Stimulated activated CD4-positive, alpha-beta T cell treated with anti-CD3 and anti-CD28 coated beads, Interleukin-4, amount 100 ng/mL, for 1 hour (primary cell): Measurements from ENCODE around the gene SHB.
"Not testable (repeated sequence)": the region's sequence is repeated elsewhere in the genome, so short reads cannot be mapped to it uniquely, and the experiment has no call there.

Experiments used
- DNase-seq: peaks from one replicate; pipeline ENCODE4 v3.0.0-alpha.2; 2020

SHB gene

DNA sequence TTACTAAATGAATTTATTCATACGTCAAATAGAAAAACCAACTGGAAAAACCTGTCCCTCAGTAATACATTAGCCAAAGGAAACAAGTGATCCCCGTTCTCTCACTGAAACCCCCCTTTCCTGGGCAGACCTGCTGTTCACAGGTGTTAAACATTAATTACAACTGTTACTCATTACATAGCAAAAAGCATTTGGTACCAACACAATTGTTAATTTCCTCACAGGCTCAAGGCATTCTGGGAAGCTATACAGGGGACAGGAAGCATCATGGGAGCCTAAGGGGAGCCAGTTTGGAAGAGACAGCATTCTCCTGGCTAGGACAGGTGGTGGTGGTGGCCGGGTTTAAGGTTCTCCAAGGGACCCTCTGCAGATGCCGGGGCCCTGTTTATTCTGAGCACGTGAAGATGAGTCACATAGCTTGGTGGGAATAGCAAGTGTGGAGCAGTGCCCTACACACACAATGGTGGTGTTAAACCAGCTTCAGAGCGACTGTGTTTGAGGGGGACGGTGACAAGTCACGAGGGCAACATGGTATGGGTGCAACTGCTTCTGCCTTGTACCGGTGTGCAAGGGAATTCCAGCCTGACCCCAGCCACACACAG lies 102.5 kb downstream of the SHB start:
- no peak for DNase-seq

DNA sequence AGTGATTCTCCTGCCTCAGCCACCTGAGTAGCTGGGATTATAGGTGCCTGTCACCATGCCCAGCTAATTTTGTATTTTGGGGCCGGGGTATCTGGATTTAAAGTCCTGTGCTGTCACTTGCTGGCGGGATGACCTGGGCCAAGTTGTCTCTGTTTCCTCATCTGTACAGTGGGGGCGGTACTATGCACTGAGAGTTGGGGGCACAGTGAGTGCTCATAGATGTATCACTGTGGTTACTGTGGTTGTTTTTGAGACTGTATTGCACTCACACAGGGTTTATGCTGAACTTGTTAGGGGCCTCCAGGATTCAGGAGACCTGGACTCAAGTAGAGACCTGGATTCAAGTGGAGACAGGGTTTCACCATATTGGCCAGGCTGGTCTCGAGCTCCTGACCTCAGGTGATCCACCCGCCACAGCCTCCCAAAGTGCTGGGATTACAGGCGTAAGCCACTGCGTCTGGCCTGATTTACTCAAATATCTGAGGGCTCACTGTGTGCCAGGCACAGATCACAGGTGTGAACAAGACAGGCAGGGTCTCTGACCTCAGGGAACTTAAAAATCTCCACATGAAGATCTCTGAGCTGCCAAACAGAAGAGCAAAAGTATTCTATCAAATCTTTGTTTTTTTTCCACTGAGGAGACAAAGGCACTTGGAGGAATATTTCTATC lies 103.2 kb downstream of the SHB start:
- DNase-seq: not testable (repeated sequence)

DNA sequence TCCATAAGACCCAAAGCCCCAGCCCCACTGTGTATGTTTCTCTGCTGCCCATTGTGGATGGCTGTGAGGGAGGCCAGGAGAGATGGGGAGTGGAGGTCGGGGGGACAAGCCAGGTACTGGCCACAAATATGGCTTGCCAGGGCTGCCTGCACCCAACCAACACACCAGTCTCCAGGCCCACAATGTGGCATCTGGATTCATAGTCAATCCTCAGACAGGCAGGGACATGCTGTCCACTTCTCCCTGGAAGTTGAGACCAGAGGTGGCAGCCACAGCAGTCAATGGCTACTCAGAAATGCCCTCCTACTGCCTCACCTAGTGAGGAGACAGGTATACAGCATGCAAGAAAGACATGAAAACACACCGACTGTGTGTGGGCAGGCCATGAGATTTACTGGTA lies 103.9 kb downstream of the SHB start:
- DNase-seq: no peak

DNA sequence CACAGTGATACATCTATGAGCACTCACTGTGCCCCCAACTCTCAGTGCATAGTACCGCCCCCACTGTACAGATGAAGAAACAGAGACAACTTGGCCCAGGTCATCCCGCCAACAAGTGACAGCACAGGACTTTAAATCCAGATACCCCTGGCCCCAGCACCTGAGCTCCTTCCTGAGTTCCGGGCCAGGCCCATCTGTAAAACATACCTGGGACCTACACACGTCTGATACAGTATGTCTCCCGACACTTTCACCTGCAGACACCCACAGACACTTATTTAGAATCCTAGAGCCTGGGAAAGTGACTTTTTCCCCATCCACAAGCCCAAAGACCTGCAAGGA lies 104.3 kb downstream of the SHB start:
- DNase-seq: no peak

DNA sequence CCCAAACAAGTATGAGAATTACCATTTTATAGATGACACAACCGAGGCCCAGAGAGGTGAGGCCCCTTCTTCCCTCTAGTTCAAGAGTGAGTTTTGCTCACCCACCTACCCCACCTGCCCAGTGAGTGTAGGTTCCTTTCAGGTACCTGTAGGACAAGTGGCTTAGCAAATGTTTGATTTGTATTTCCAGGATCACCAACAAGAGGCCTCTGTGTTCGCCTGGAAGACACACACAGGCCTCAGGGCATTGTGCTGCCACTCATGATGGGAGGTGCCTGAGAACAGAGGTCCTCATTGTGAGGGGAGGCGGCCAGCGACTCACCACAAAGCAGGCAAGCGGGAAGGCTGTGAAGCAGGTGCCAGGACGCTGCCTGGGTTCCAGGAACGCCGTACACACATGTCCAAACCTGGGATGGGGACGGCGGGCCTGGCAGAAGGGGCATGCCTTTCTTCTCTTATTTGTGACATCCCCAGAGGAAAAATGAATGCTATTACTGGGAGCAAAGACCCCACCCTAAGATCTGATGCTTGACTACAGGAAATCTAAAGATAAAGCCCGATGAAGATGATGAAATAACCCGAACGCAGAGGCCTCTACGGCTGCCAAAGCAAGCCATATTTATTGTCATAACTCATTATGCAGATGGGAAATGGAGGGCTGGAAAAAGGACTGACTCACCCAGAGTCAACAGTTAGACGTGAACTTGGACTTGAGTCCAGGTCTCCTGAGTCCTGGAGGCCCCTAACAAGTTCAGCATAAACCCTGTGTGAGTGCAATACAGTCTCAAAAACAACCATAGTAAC lies 104.9 kb downstream of the SHB start:
- DNase-seq: no peak

DNA sequence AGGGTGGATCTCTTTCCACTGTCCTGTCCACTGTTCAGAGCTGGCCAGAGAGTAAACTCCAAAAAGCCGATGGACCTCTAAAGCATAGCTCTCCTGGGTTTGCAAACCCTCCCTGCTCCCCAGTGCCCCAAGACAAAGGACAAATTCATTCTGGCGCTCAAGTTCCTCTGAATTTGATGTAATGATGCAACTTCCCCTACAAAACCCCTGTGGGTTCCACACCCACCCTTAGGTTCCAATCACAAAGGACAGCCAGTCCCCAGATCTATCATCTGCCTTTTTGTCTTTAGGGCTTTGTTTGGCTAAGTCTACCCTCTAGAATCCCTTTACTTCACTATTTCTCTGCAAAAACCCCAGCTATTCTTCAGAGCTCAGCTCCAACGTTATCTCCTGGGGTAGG lies 107.7 kb downstream of the SHB start:
- DNase-seq: no peak

DNA sequence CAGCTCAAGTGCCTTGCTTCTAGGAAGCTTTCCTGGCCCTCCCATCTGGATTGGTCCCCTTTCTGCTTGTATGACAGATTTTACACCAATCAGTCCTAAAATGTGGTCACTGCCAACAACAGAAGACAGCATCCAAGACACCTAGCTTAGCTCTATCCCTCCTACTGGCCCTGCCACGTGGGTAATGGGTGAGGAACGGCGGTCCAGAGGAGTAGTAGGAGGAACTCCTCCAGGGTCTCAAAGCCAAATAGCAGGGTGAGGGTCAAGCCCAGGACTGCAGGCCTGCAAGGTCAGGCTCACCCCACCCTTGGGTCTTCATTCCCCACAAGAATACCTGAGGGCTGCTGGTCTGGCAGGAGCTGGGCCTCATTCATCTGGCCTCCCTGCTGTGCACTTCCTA lies 108.4 kb downstream of the SHB start:
- DNase-seq: no peak

DNA sequence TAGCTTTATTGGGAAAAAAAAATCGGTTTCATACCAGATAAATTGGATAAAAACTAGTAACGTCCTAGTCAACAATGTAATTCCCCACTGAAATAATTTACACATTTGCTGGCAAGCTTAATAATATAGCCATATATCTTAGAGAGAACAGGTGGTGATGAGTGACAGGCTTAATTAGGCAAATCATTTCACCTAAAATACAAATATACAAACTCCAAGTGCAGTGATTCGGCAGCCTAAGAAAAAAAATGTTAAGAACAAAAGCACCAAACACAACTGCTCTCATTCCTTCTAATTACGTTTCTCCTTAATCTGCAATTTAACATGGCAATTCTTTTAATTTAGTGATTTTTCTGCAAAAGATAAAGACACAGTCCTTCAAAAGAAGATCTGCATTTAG lies 109.1 kb downstream of the SHB start:
- no peak for DNase-seq

DNA sequence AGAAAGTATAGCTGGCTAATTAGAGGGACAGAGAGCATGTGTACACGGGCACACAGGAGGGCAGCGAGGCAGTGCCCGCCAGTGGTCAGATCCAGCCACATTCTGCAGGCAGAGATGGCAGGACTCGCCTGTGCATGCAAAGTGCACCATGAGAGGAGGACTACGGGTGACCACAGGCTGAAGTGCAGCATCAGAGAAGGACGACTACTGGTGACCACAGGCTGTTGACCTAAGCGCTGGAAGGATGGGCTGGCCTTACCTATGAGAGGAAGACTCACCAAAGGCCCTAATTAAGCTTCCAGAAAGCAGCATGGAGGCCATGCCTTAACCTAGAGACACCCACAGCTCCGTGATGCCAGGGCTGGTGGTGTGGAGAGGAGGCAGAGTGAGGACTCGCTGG lies 110.9 kb downstream of the SHB start:
- DNase-seq: no peak

DNA sequence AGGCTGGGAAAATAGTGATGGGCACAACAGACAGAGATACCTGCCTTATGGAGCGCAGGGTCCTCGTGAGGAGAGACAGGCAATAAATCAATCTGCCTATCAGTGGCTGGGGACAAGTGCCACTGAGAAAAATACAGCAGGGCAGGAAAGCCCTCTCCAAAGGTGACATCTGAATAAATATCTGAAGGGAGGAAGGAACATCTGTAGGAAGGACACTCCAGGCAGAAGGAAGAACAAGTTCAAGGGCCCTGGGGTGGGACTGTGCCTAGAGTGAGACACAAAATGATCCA lies 111.4 kb downstream of the SHB start:
- no peak for DNase-seq

DNA sequence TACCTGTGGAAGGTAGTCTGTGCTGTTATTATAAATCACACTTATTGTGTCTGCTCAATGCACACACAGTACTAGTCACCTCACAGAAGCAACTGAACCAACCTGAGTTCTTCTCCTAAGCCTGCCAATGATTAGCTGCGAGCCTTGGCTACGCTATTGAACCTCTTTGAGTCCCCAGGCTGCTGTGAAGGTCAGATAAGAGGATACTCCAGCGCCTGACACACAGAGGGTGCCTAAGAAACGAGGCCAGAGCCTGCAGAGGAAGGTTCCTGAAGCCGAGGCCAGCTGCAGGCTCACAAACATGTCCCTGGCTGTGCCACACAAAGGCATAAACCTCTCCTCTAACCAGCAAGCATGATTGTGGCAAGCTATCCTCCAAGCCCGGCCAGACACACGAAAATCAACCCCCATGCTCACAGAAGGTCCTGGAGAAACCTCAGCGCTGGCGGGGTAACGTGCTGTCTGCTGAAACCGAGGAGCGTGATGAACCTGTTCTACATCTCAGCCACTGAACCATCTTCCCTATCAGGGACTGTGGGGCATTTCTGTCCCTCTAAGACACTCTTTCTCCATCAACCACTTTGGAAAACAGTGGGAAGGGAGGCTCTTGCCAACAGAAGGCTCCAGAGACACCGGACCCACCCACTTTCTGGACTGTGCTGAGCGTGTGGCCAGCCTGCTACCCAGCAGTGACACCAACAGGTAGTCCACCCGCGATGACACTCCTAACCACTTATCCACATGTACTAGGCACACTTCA lies 111.9 kb downstream of the SHB start:
- no peak for DNase-seq

DNA sequence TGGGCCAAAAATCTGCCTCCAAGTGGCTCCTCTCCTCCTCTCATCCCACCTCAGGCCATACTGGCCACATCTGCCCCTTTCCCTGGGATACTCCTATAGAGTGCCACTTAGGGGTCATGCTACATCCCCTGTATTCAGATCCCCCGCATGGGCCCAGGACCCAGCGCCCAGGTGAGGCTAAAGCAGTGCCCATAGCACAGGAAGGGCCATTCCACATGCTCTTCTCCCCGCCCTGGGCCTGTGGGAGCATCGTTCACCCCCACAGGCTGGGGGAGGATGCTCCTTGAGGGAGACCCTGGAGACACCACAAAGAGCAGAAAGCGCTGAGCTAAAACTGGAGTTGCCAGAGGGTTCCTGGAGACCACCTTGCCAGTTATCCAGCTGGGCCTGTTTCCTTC lies 112.6 kb downstream of the SHB start:
- no peak for DNase-seq

DNA sequence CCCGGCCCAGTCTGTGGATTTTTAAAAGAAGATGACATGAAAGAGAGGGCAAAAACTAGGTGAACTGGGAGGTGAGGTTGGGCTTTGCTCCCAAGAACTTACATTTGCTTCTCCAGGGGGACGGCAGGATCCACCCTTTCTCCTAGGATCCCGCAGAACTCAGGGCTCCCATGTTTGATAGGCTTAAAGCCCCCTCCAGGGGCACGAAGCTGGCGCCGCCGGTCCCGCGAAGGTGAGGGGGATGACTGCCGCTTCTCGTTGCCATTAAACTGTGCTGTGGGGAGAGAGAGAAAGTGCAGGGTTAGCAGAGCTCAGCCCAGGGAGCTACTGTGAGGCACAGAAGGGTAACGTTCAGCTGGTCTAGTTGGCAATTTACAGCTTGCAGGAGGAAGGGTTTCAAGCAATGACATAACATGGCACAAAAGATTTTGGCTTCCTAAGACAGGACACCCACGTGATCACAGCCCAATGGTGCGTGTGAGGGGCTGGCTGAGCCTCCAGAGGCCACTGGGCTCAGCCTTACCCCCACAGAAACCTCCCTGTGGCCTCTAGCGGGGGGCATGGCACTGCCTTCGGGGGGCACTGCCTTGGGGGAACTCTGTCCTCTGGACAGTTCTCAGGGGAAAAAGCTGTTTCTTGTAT lies 113.1 kb downstream of the SHB start:
- no peak for DNase-seq

DNA sequence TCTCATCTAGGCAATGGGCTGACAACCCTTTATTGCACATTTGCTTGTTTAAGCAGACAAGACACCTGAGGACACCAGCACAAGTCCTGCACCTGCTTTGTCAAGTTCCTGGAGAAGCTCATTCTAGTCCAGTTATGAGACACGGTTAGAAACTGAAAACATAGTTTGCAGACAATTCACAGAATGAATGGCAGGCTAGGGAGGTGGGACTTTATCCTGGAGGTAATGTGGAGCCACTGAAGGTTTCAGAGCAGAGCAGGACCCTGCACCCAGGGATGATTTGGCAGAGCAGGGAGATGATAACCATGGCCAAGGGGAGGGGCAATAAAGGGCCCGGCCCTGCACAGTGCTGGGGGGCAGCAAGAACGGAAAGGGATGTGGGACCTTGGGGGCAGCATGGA lies 114.4 kb downstream of the SHB start:
- no peak for DNase-seq

DNA sequence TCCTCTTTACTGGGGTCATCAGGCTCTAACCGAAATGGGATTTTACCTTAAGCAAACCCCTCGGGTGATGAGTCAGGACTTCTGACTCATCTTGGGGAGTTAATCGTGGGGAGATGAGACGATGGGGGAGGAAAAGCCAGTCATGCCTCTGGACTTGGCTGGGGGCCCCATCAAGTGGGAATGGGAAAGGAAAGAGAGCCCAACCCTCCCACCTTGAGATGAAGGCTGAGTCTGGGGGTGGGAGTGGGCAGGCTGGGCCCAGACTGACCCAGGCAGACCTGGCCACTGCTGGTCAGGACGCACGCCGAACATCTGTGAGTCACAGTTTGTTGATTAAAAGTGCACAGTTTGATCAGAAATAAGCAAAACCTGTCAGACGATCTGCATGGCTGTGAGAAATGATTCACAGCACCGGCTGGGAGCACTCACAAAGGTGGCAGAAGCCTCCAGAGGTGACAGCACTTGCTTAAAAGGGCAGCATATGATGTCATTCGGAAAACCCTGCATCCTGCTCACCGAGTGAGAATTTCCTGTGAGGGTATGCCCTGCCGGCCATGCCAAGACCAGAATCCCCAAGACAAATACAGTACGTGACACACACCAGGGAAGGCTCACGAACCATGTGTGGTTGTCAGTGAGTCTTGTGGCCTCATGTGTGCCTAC lies 115.1 kb downstream of the SHB start:
- peak; percentile 25 for DNase-seq

DNA sequence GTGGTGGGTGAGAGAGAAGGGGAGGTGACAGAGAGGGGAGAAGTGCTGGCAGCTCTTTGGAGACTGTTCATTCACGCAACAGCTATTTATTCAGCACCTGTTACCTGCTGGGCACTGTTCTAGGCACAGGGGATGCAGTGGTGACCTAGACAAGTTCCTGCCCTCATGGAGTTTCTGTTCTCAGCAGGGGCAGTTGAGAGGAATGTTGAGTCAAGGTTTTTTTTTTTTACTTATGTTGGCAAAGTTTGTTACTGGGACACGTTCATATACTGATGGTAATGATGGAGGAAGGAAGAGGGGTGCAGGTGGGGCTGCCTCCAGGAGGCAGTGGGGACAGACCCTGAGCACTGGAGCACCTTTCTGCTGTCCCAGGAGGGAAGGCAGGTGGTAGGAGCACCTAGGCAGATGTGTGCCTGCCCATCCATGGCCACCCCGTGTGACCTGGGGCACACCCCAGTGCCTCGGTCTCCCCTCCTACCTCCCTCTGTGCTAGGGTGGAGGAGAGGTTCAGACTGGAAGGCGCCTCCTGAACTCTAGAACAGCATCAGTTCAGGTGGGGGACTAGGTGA lies 115.7 kb downstream of the SHB start:
- no peak for DNase-seq

DNA sequence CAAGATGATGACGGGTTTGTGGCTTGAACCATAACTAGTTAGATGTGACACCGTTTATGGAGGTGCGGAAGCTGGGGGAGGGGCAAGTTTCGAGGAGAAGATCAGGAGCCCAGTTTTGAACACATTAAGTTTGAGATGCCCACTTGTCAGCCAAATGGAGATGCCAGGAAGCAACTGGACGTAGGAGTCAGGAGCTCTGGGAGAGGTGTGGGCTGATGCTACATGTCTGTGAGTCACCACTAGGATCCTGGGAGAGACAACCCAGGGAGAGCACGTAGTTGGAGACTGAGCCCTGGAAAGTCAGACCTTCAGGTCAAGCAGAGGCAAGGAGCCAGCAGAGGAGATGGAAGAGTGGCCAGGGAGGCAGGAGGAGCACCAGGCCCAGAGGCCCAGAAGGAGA lies 116.3 kb downstream of the SHB start:
- no peak for DNase-seq

DNA sequence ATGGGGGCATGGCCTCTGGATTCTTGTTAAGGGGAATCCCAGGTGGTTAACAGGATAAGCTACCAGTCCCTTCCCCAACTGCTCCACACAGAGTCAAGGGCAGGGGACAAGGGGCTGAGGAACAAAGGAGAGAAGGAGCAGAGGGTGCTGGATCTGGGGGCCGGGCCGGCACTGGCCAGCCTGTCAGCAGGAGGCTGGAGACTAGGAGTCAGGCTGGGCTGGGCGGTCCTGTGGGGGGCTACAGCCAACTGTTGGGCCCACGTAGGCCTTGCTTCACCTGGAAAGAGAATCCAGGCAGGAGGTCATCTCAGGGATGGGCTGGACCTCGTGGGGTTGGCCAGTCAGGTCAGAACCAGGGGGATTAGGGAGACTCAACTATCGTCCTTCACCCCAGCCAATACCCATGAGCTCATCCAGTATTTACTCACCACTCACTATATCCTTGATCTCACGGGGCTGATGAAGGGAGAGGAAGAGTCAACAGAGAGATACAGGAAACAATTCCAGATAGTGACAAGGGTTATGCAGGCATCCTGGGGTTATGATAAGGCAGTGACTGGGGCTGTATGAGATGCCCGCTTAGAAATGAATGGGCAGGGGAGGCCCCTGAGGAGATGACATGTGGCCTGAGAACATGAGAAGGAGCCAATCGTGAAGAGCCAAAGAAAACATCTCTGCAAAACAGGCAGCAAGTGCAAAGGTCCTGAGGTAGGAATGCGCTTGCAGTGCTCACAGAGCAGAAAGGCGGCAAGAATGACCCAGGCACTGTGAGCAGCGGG lies 117.2 kb downstream of the SHB start:
- no peak for DNase-seq

DNA sequence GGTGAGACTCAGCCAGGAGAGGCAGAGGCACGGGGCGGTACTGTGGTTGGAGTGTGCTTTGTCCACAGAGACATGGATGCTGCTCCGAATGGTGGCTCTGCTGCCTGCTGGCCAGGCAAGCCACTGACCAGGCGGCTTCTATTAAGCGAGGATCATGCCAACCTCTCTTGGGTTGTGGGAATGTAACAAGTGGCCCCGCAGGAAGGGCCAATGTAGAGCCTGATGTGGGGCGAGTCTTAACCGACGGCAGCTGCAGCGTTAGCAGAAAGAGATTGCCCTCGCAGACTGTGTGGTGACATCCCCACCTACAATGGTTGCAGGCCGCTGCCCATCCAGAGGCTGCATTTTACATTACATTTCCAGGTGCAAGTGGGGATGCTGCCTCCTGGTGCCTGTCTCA lies 118.5 kb downstream of the SHB start:
- no peak for DNase-seq

DNA sequence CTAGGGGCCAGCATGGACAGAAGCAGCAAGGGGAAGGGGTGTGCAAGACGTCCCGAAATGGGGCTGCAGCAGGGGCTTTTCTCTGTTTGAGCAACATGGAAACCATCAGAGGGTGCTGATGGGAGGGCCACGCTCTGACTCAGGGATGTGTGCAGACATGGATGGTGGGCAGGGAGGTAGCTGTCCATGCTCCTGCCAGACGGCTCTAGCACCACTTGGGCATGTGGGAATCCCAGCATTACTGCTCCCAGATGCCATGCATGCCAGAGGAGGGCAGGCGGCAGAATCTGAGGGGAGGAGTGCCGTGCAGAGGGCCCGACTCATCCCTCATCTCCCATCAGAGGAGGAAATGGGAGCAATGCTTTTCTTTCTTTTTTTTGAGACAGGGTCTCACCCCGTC lies 119.5 kb downstream of the SHB start:
- no peak for DNase-seq

DNA sequence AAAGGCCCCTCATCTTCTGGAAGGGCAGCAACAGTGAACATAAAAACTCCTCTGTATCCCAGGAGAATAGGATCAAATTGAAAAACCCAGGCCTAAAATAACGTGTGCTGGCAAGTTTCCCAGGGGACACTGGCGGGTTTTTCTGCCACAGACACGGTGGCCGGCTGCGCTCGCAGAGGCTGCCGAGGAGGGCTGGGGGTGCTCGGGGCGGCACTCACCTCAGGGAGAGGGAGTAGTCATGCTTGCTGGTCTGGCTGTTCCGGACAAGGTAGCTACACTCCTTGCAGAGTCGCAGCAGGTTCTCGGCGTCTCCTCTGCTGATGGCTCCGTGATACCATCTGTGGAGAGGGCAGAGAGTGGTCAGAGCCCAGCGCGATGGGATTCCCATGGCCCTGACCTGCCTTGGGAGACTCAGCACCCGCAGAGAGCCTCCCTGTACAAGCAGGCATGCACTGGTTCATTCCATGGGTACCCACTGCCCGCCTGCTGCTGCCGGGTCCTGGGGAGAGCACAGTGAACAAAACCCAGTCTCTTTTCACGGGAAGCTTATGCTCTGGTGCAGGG lies 120.5 kb downstream of the SHB start:
- no peak for DNase-seq
